ENCODE measurements around the gene PGLYRP3.

Gene PGLYRP3

GRCh38 chr1:153341431-153341934, 28.7 kb upstream of the PGLYRP3 start:
- H3K27ac ChIP-seq, result no peak overlapping the region
- DNase-seq (ENCODE audit: low spot score), result peak; percentile 40
- TF ChIP-seq CTCF (IDR thresholded peaks at IDR 0.05), result no peak

DNA sequence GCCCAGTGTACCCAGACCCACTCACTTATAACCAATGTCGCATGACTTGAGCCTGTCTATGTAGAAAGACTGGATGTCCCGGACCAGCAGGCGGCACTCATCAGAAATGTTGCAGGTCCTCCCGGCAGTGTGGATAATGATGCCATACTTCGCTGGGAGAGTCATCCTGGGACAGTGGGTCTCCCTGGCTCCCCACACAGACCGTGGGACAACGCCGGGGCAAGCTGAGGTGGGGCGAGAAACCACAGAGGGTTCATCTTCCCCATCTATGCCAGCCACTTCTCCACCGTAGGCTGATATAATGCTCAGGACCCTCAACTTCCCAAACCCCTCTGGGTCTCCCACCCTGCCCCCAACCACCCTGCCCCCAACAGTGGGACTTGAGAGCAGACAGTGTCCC, 27.6 kb upstream of the PGLYRP3 start:
- DNase-seq (ENCODE audit: low spot score), result peak; percentile 40
- Histone ChIP-seq H3K4me3 (no peak overlapping the region), H3K27ac (no peak overlapping the region)
- no peak for TF ChIP-seq CTCF (IDR thresholded peaks at IDR 0.05)

More at GRCh38 chr1:153341431-153341934, 28.7 kb upstream of the PGLYRP3 start:
- H3K4me3 ChIP-seq, result no peak overlapping the region

- no peak for DNase-seq (ENCODE audit: low spot score)
- no peak overlapping the region for H3K4me3 ChIP-seq
- no peak for TF ChIP-seq CTCF (IDR thresholded peaks at IDR 0.05)
- H3K27ac ChIP-seq, result no peak overlapping the region
Measured at GRCh38 chr1:153339802-153340201, 27.1 kb upstream of the PGLYRP3 start.

GRCh38 chr1:153337980-153338853, 25.5 kb upstream of the PGLYRP3 start:
- DNase-seq (ENCODE audit: low spot score), result no peak
- no peak for TF ChIP-seq CTCF (IDR thresholded peaks at IDR 0.05)
- H3K4me3 ChIP-seq, result no peak overlapping the region
- H3K27ac ChIP-seq, result no peak overlapping the region

GRCh38 chr1:153336650-153337049, 23.9 kb upstream of the PGLYRP3 start:
- TF ChIP-seq CTCF (IDR thresholded peaks at IDR 0.05), result no peak
- H3K27ac ChIP-seq, result no peak overlapping the region
- no peak for DNase-seq (ENCODE audit: low spot score)

DNA sequence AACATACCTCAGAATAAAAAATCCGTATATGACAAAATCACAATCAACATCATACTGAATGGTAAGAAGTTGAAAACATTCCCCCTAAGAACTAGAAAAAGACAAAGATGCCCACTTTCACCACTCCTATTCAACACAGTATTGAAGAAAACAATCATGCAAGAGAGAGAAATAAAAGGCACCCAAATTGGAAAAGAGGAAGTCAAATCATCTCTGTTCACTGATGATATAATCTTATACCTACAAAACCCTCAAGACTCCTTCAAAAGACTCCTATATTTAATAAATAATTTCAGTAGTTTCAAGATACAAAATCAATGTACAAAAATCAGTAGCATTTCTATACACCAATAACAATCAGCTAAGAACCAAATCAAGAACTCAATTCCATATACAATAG, 21.1 kb upstream of the PGLYRP3 start:
- TF ChIP-seq CTCF (IDR thresholded peaks at IDR 0.05), result no peak
- no peak for DNase-seq (ENCODE audit: low spot score)
- H3K4me3 ChIP-seq, result no peak overlapping the region
- no peak overlapping the region for H3K27ac ChIP-seq

More at GRCh38 chr1:153336650-153337049, 23.9 kb upstream of the PGLYRP3 start:
- no peak overlapping the region for H3K4me3 ChIP-seq

GRCh38 chr1:153324912-153325311, 12.2 kb upstream of the PGLYRP3 start:
- no peak overlapping the region for H3K4me3 ChIP-seq
- H3K27ac ChIP-seq, result no peak overlapping the region
- TF ChIP-seq CTCF (IDR thresholded peaks at IDR 0.05), result no peak
- DNase-seq (ENCODE audit: low spot score), result no peak
